ENCODE data around the gene ADAMTS15.

- TF ChIP-seq CTCF (IDR thresholded peaks at IDR 0.05; ENCODE audit: low read depth, low read length) (no peak), POLR2A (IDR thresholded peaks at IDR 0.05; ENCODE audit: extremely low read depth, insufficient read length) (no peak)
These were observed at the start of gene ADAMTS15 for GRCh38 chr11:130448416-130449309.

Data from NB4 (cell line).